Measurements from ENCODE around the gene THRAP3. TPM values are rescaled to one million over a fixed set of nuclear protein-coding genes. Genes with fewer than 3 reads are reported as not detected.

THRAP3 gene
- total RNA-seq, 1 experiment from 2014 or later = 160 TPM

GRCh38 chr1:36300526-36300925 is 76.3 kb downstream of the THRAP3 start:
- ChIA-PET POLR2A (interaction anchor here (0.7 kb wide), 1 partner anchor 86 kb away, joined by 3 read pairs; no protein-coding TSS in a partner anchor), CTCF (interaction anchor here (0.5 to 2.1 kb wide), 19 partner anchors 11 to 214 kb away, joined by 3 to 11 read pairs (median 4); partner anchors contain the start of genes THRAP3 and TRAPPC3)
- H3K9me3 Mint-ChIP-seq = no peaks in the 10 kb centered on the region
- no peak for ATAC-seq
- no peak for DNase-seq (ENCODE audit: low spot score)
- H3K4me3 Mint-ChIP-seq = no peak overlapping the region
- no peaks in the 10 kb centered on the region for H3K27me3 Mint-ChIP-seq (ENCODE audit: low read depth)
- peak overlapping the region; percentile 12; the same call in 1 of the 2 replicates for H3K27ac Mint-ChIP-seq
- H3K4me1 Mint-ChIP-seq = peaks cover 5% of the 10 kb centered on the region
- peaks cover 67% of the 10 kb centered on the region for H3K36me3 Mint-ChIP-seq
- TF ChIP-seq SMAD4 (CRISPR knock-in tag; IDR thresholded peaks at IDR 0.05) (no peak), SMAD3 (CRISPR knock-in tag; IDR thresholded peaks at IDR 0.05; ENCODE audit: borderline replicate concordance) (no peak), AR (CRISPR knock-in tag; IDR thresholded peaks at IDR 0.05) (no peak), RELA (CRISPR knock-in tag; IDR thresholded peaks at IDR 0.05; ENCODE audit: borderline replicate concordance) (no peak), NR3C1 (CRISPR knock-in tag; conservative IDR thresholded peaks at IDR 0.05; ENCODE audit: low read depth) (no peak), EMX1 (CRISPR knock-in tag; IDR thresholded peaks at IDR 0.05) (no peak), ZSCAN18 (CRISPR knock-in tag; IDR thresholded peaks at IDR 0.05) (no peak), KAT7 (CRISPR knock-in tag; IDR thresholded peaks at IDR 0.05; ENCODE audit: borderline replicate concordance) (no peak), ZNF532 (CRISPR knock-in tag; IDR thresholded peaks at IDR 0.05; ENCODE audit: borderline replicate concordance) (no peak), FOXJ3 (CRISPR knock-in tag; IDR thresholded peaks at IDR 0.05; ENCODE audit: borderline replicate concordance) (no peak), ZNF425 (CRISPR knock-in tag; conservative IDR thresholded peaks at IDR 0.05) (no peak), PRDM15 (CRISPR knock-in tag; IDR thresholded peaks at IDR 0.05) (no peak), TP53 (CRISPR knock-in tag; IDR thresholded peaks at IDR 0.05) (no peak), FOXK1 (CRISPR knock-in tag; IDR thresholded peaks at IDR 0.05) (no peak), HMGA2 (CRISPR knock-in tag; IDR thresholded peaks at IDR 0.05) (no peak), ZNF317 (CRISPR knock-in tag; IDR thresholded peaks at IDR 0.05; ENCODE audit: borderline replicate concordance, low read depth) (no peak)
